ENCODE measurements around the gene ROR1.
A peak's percentile ranks its signal among the peaks of the same experiment; 100 is the strongest.

The ROR1 gene

DNA sequence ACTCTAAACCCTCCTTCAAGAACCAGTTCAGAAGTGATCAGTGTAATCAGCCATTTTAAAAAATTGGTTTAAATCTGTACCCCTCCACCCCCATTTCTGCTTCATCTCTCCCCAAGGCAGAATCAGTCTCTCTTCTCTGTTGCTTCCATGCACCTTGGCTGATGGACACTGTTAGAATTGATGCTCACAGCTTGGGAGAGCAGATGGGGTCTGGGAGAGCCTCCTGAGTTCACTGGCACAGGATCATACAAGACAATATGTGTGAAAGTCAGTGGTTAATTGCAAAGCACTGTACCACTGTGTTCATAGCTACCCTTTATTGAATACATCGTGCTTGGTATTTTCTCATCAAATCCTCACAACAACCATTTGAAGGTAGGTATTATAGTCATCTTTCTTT, 140.9 kb downstream of the ROR1 start:
- DNase-seq = no peak

- DNase-seq = no peak
These were observed 141.3 kb downstream of the ROR1 start for GRCh38 chr1:63915121-63915520.

DNA sequence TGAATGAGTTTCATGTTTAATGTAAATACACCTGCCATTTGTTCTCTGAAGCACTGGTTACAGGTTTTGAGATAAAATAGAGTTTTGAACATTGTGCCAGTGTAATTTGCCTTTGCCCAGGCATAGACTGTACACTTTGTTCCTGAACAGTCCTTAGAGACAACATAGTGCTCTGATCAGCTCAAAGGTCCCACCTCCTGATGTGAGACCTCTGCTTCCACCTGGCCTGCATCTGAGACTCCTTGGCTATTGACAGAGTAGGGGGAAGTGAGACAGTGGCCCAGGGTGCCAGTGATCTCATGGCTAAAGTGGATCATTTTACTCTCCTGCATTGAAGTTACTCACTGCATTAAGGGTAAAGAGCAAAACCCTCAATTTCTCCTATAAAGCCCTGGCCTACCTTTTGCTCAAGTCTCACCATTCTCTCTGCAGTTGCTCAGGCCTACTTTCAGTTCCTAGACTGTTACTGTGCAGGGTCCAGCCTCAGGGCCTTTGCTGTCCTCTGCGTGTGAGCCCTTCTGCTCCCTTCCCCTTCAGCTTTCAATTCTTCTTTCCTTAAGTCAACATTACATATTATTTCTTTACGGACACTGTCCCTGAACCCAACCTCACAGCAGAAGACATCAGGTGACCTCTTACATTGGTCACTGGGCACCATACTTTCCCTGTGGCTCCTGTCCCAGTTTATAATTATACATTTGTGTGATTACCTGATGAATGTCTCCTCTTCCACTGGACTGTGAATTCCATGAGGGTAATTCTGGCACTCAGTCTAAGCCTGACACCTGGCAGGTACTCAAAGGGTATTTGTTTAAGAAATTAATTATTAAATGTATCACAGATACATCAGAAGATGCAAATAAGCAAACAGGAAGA, 142.9 kb downstream of the ROR1 start:
- DNase-seq = no peak

DNA sequence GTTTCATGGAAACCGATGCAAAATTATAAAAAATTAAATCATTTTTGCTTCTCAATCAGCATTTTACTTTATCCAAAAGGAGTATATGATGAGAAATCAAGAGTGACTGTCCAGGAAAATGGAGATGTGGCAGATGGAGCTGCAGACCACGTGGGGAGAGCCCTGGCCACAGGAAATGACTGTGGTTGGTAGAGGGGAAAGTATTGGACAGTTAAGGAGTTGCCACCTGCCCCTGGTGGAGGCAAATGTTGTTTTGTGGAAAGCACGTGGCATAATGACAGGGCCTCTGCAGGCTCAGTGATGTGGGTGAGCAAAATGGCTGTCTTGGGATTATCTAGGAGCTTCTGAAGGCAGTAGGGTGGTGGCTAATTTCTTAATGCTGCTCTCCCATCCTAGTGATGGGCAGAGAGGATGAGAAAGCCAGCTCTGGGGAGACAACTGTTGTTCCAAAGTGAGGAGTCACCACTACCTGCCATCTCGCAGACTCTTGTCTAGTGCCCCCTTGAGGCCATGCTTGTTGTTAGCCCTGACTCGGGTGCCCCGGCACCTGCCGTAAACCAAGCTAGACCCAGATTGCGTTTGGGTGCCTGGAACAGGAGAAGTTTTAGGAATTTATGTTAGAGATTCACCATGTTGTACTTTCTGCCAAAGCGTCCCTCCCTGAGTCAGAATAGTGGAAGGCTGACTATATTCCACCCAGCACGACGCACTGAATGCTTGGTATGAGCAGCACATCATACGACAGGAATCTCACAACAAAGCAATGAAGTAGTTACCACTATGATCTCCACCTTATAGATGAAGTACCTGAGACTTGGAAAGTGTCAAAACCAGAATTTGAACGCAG, 144.0 kb downstream of the ROR1 start:
- peak in 1 of 5 donors; percentile 2 for DNase-seq

- no peak for DNase-seq
These were observed 144.7 kb downstream of the ROR1 start for GRCh38 chr1:63918418-63918945.

- DNase-seq = no peak
These were observed 146.6 kb downstream of the ROR1 start for GRCh38 chr1:63920154-63921117.

- no peak for DNase-seq
These were observed 147.5 kb downstream of the ROR1 start for GRCh38 chr1:63921359-63921758.

DNA sequence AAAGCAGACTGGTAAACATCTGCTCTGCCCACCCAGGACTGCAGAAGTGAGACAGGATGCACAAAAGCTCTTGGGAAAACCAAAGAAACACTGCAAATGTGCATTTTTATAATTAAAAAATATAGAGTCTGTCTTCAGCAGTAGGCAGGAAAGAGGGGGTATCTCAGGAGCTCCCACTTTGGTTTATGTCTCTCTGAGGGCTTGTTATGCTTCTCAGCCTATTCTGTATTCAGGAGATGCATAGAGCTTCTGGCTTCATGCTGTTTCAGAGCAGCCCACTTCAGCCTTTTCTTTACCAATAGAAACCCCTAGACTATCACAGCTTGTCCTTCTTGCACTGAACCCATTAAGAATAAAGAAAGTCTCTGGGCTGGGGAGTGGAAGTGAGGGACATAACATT, 148.0 kb downstream of the ROR1 start:
- DNase-seq = no peak

GRCh38 chr1:63922848-63923247, 149.0 kb downstream of the ROR1 start:
- no peak for DNase-seq

DNA sequence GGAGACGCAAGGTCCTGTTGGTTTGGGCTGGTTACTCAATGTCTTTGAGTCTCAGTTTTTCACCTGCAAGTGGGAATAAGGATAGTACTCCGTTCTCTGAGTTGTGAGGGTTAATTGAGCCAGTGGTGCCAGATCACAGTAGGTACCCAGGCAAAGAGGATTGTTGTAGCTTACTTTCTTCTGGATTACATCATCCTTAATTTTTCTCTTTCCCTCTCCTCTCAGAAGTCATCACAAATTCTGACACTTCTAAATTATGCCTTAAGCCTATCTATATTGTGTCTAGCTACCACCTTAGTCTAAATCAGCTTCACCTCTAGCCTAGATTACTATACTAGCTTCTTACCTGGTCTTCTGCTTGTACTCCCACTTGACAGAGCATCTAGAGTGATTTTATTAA, 149.5 kb downstream of the ROR1 start:
- no peak for DNase-seq

DNA sequence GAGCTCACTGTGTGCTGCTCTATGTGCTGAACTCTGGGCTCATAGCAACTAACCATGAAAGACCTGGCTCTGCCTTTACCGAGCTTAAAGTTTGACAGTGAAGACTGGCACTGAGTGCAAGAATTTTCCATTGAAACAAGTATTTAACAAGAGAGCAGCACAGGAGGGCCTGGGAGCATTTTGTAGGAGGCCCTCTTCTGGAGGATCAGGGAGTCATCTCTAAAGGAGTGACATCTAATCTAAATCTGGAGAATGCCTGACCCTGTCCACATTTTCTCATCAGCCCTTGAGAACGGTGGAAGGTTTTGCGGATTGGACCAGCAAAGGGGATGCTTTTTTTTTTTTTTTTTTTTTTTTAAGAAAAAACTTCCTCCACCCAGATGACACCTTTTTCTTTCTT, 150.8 kb downstream of the ROR1 start:
- no peak for DNase-seq

DNA sequence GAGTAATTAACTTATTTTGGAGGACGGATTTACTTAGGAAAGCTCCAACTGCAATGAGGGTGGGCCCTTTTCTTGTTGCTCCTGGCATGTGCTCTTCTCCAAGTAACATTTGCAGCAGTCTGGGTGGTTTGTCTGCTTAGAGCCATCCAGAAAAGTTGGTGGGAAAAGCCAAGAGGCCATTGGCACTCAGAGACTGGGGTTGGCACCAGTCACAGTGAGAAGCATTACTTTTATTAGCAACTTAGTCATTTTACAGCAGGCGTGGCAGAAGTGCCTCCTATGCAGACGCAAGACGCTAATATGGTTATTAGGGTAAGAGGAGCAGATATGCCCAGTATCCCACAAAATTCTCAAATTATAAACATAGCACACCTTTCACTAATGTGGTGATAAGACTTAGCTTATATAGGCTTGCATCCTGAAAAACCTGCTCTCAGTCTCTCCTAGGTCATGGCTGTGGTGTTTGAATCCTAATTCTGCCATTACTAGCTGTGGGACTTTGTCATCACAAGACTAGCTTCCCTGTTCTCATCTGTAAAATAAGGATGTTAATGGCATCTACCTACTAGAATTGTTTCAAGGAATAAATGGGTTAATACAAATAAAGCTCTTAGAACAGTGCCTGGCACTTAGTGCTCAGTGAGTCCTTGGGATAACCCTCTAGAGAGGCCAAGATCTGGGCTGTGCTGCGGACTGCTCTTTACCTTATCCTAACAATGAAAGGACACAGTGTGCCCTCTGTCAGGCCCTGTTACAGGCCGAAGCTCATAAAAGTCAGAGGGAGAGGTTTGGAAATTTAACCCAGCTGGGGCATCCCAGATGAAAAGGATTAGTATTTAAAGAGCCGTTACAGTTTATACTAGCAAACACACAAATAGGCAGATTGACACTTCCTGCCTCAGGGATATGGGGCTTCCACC, 154.6 kb downstream of the ROR1 start:
- no peak for DNase-seq

- no peak for DNase-seq
These were observed 155.3 kb downstream of the ROR1 start for GRCh38 chr1:63929106-63929478.

DNA sequence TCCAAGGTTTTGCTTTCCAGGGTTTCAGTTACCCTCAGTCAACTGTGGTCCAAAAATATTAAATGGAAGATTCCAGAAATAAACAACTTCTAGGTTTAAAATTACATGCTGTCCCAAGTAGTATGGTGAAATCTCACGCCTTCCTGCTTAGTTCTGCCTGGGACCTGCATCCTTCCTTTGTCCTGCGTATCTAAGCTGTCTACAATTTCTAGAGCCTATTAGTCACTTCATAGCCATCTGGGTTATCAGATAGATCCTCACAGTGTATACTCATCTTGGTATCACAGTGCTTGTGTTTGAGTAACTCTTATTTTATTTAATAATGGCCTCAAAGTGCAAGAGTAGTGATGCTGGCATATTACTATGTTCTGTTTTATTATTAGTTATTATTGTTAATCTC, 157.7 kb downstream of the ROR1 start:
- no peak for DNase-seq

DNA sequence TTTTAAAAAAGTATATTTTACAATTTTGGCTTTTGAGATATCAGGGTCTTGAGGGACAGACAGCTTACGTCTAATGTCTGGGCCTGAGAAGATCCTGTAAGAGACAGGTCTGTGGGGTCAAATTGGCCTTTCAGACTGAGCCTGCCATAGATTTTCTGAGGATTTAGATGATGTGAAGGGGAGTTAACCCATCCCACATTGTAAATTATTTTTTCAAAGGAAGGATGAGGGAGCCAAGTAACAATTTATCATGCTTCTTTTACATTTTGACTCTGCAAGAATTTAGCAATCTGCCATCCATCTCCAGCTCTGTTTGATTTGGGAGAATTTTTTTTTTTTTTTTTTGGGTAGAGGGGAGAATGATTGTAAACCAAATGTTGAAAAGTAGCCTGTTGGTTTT, 160.9 kb downstream of the ROR1 start:
- no peak for DNase-seq

DNA sequence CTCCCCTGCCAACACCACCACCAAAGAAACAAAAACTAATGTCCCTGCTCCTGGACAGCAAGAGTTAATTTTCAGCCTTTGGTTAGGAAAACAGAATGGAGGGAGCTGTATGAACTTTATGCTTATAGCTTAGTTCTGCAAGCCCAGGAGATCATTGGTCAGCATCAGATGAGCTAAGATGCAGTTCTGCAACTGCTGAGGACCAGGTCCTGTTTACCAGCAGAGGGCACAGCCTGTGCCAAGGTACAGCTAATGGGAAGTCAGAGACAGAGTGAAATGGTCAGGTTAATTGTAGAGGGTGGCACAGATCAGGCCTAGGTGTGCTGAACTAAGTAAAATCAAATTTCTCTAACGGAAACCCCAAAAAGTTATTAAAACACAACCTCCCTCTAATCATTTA, 161.3 kb downstream of the ROR1 start:
- DNase-seq = no peak

DNA sequence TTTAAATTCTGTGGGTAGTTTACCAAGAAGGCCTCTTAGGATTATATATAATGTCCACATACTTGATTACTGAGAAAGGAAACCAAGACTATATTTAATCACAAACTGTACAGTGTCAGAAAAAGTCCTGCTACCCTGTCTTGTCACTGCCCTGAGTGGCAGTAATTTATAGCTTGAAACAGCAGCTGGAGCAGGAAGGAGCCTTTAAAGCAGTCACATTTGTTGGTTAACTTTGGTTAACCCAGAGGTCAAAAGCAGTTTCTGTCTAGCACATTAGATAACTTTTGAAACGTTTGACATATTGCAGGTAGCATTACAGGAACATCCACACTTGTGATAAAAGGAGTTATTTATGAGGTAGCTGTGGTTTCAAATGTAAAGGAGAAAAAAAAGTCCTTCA, 161.7 kb downstream of the ROR1 start:
- DNase-seq = no peak

DNA sequence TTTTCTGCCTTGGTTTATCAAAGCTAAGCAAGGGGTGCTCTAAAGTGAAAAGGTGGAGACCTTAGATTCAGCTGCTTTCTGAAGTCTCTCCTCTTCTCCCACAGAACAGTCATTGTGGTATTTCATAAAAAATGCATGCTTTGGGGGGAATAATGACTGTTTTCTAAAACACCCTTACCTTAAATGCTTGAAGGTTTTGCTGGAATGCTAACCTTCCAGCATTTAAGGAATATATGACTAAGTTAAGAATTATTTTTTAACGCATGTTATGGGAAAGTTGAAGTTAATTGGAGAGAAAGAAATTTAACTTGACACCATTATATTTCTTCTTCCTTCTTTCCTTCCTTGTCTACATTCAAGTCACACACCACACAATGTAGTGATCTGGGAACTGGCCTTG, 162.5 kb downstream of the ROR1 start:
- no peak for DNase-seq

DNA sequence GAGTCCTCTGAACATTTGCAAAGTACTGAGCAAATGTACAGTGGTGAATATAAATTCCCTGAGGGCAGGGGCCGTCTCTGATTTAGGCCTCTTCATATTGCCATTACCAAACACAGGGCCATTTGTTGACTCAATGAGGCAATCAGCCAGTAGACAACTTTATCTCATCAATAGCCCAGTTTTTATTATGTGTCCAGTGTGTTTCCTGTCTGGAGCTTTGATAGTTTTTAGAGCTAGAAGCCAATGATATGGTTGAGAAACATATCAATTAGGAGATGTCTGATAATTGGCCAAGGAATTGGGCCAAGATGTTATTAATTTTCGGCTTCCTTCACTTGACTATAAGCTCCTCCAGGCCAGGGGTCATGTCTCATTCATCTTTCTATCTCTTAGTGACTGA, 163.0 kb downstream of the ROR1 start:
- DNase-seq = no peak

GRCh38 chr1:63937461-63938022, 163.7 kb downstream of the ROR1 start:
- no peak for DNase-seq

GRCh38 chr1:63940440-63940839, 166.6 kb downstream of the ROR1 start:
- DNase-seq = no peak
